MM.1S (cell line): Measurements from ENCODE around the gene FLT4.

Source experiments
- DNase-seq: peaks from one replicate; pipeline ENCODE4 v3.0.0-alpha.2; 2015
- H2AFZ ChIP-seq: fragments of 300-600 bp; sonication (generic); 2 replicates; pipeline ENCODE4 v1.6.0; 2016; ENCODE audit warnings: antibody characterized with exemption, low read length
- H3F3A ChIP-seq: fragments of 300-600 bp; sonication (generic); 2 replicates; pipeline ENCODE4 v1.6.1; 2016; ENCODE audit warnings: mild to moderate bottlenecking, antibody characterized with exemption, low read length, moderate library complexity, mixed read lengths; ENCODE audit not compliant: insufficient read depth
- H3K27ac ChIP-seq: fragments of 300-600 bp; sonication (generic); 2 replicates; pipeline ENCODE4 v1.5.1; 2016; ENCODE audit warnings: mild to moderate bottlenecking, low read length
- H3K27me3 ChIP-seq: fragments of 300-600 bp; sonication (generic); replicated peaks from 2 replicates; pipeline ENCODE4 v1.6.0; 2016; ENCODE audit warnings: low read length; ENCODE audit not compliant: insufficient read depth
- H3K36me3 ChIP-seq: fragments of 300-600 bp; sonication (generic); replicated peaks from 2 replicates; pipeline ENCODE4 v1.6.1; 2016; ENCODE audit warnings: mild to moderate bottlenecking, low read length, mixed read lengths; ENCODE audit not compliant: insufficient read depth
- H3K4me1 ChIP-seq: fragments of 300-600 bp; sonication (generic); 2 replicates; pipeline ENCODE4 v1.6.1; 2016; ENCODE audit warnings: low read length, mixed read lengths
- H3K4me2 ChIP-seq: fragments of 300-600 bp; sonication (generic); 2 replicates; pipeline ENCODE4 v1.6.0; 2016; ENCODE audit warnings: low read depth, low read length
- H3K4me3 ChIP-seq: fragments of 300-600 bp; sonication (generic); 2 replicates; pipeline ENCODE4 v1.5.1; 2016; ENCODE audit warnings: low read length, mixed read lengths
- H3K79me2 ChIP-seq: fragments of 300-600 bp; sonication (generic); 2 replicates; pipeline ENCODE4 v1.6.1; 2016; ENCODE audit warnings: mixed run types, low read length, mixed read lengths
- H3K9ac ChIP-seq: fragments of 300-600 bp; sonication (generic); 2 replicates; pipeline ENCODE4 v1.6.1; 2016; ENCODE audit warnings: low read length, mixed read lengths
- H3K9me2 ChIP-seq: fragments of 300-600 bp; sonication (generic); replicated peaks from 2 replicates; pipeline ENCODE4 v1.6.1; 2016; ENCODE audit warnings: mild to moderate bottlenecking, low read length, mixed read lengths; ENCODE audit not compliant: insufficient read depth
- H3K9me3 ChIP-seq: fragments of 300-600 bp; sonication (generic); replicated peaks from 2 replicates; pipeline ENCODE4 v1.6.1; 2016; ENCODE audit warnings: mild to moderate bottlenecking, low read length, mixed read lengths; ENCODE audit not compliant: insufficient read depth
- H4K20me1 ChIP-seq: fragments of 300-600 bp; sonication (generic); 2 replicates; pipeline ENCODE4 v1.6.1; 2016; ENCODE audit warnings: mild to moderate bottlenecking, low read length, moderate library complexity, mixed read lengths; ENCODE audit not compliant: insufficient read depth
- CTCF ChIP-seq: fragments of 300-600 bp; sonication (generic); IDR thresholded peaks from 2 replicates; pipeline ENCODE4 v1.5.1; 2016; ENCODE audit warnings: antibody characterized with exemption, low read length, mixed read lengths
- EZH2 ChIP-seq: fragments of 300-600 bp; sonication (generic); optimal IDR thresholded peaks from 2 replicates; pipeline ENCODE3; 2017; ENCODE audit warnings: low read depth, mild to moderate bottlenecking, antibody characterized with exemption, low read length, mixed read lengths
- EZH2phosphoT487 ChIP-seq: fragments of 300-600 bp; sonication (generic); IDR thresholded peaks from 2 replicates; pipeline ENCODE4 v1.6.1; 2018; ENCODE audit warnings: antibody characterized with exemption, low read length

The FLT4 gene

GRCh38 chr5:180649297-180650039, at the start of gene FLT4:
Gene FLT4 (minus strand): TSS chr5:180649600. CDS start chr5:180649545, 55 bp downstream.
- DNase-seq: no peak
- H2AFZ ChIP-seq: peak within 1 kb of the TSS; percentile 71
- H3K4me3 ChIP-seq: peak within 1 kb of the TSS; percentile 61

DNA sequence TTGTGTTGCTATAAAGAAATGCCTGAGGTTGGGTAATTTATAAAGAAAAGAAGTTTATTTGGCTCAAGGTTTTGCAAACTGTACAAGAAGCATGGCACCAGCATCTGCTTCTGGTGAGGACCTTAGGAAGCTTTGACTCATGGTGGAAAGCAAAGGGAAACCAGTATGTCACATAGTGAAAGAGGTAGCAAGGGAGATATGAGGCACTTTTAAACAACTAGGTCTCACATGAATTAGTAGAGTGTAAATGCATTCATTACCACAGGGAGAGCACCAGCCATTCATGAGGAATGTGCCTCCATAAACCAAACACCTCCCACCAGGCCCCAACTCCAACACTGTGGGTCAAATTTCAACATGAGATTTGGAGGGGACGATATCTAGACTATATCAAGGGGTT, 49.6 kb upstream of the FLT4 start:
- no peaks in the 10 kb centered on the region for H3K4me1 ChIP-seq
- no peaks in the 10 kb centered on the region for H3K9me3 ChIP-seq
- DNase-seq: no peak
- no peaks in the 10 kb centered on the region for H3K79me2 ChIP-seq
- no peak for TF ChIP-seq EZH2
- TF ChIP-seq EZH2phosphoT487: no peak
- no peak for TF ChIP-seq CTCF
- no peak overlapping the region for H3K4me3 ChIP-seq
- H2AFZ ChIP-seq: no peak overlapping the region
- no peak overlapping the region for H3K9ac ChIP-seq
- no peaks in the 10 kb centered on the region for H4K20me1 ChIP-seq
- H3K9me2 ChIP-seq: no peaks in the 10 kb centered on the region
- no peaks in the 10 kb centered on the region for H3K36me3 ChIP-seq
- no peaks in the 10 kb centered on the region for H3K27me3 ChIP-seq
- H3F3A ChIP-seq: no peaks in the 10 kb centered on the region
- H3K27ac ChIP-seq: no peak overlapping the region
- no peak overlapping the region for H3K4me2 ChIP-seq

More at GRCh38 chr5:180649297-180650039, at the start of gene FLT4:
- H3K36me3 ChIP-seq: no peaks in the 10 kb centered on the region
- H3K27me3 ChIP-seq: peaks cover 69% of the 10 kb centered on the region
- H3K9me2 ChIP-seq: no peaks in the 10 kb centered on the region
- peak within 1 kb of the TSS; percentile 84; the same call in 1 of the 2 replicates for H3K4me2 ChIP-seq
- H3K27ac ChIP-seq: no peak within 1 kb of the TSS
- H3K9me3 ChIP-seq: no peaks in the 10 kb centered on the region
- no peaks in the 10 kb centered on the region for H3K79me2 ChIP-seq
- H3K4me1 ChIP-seq: no peaks in the 10 kb centered on the region
- H3F3A ChIP-seq: no peaks in the 10 kb centered on the region
- H4K20me1 ChIP-seq: no peaks in the 10 kb centered on the region
- no peak within 1 kb of the TSS; the same call in 1 of the 2 replicates for H3K9ac ChIP-seq
- TF ChIP-seq EZH2 (no peak), EZH2phosphoT487 (no peak), CTCF (no peak)

DNA sequence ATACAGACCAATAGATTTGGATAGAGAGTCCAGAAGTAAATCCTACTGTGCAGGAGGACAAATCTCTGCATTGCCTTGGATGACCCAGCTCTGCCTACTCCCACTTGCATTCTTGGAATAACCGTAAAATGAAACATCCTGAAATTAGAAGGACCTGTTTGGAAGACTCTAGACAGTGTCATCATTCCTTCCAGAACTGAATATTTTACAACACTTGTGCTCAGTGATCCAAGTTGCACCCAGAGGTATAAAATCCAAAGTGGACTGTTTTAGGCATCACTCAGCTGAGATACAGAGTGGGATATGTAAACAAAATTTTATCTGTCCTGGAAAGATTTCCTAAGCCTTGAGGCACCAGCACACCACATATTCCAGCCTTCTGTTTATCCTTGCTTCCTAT, 46.7 kb upstream of the FLT4 start:
- Histone ChIP-seq H3K27ac (no peak overlapping the region), H3K9me2 (no peaks in the 10 kb centered on the region), H3K9ac (no peak overlapping the region), H3K4me3 (no peak overlapping the region), H3K27me3 (no peaks in the 10 kb centered on the region), H4K20me1 (no peaks in the 10 kb centered on the region), H3F3A (no peaks in the 10 kb centered on the region), H3K4me1 (no peaks in the 10 kb centered on the region), H3K79me2 (no peaks in the 10 kb centered on the region), H3K36me3 (no peaks in the 10 kb centered on the region), H2AFZ (no peak overlapping the region), H3K4me2 (no peak overlapping the region), H3K9me3 (no peaks in the 10 kb centered on the region)
- TF ChIP-seq EZH2 (no peak), CTCF (no peak), EZH2phosphoT487 (no peak)
- no peak for DNase-seq
